B cell (primary cell): ENCODE data around the gene AP4S1. TPM values are rescaled to one million over a fixed set of nuclear protein-coding genes. Genes with fewer than 3 reads are reported as not detected.
"Not testable (repeated sequence)": the region's sequence is repeated elsewhere in the genome, so short reads cannot be mapped to it uniquely, and the experiment has no call there.

Experiments
- ATAC-seq: fragments of 200-7000 bp; cut with Tn5 transposase; one replicate; pipeline ENCODE4 v1.10.0; 2021; ENCODE audit warnings: low read depth, mild to moderate bottlenecking, moderate number of reproducible peaks, moderate library complexity
- CTCF ChIA-PET: fragments of 350-600 bp; sonication (Branson Sonifier 250); formaldehyde crosslinking; loops from one replicate; lab custom pipeline; 2021; ENCODE audit warnings: antibody characterized with exemption, inconsistent platforms; lab: Charles Lee
- POLR2A ChIA-PET: fragments of 350-600 bp; sonication (Branson Sonifier 250); formaldehyde crosslinking; loops from one replicate; lab custom pipeline; 2021; ENCODE audit warnings: antibody characterized with exemption; lab: Charles Lee
- DNase-seq: peaks from one replicate; pipeline ENCODE4 v3.0.0; 2013
- H2AFZ ChIP-seq: 2 replicates; pipeline ENCODE4 v1.6.1; 2012; ENCODE audit warnings: mild to moderate bottlenecking, low read depth, low read length; ENCODE audit not compliant: insufficient read depth, poor library complexity, severe bottlenecking
- H3K27ac ChIP-seq, 2 donors: 1 replicate in 1 of 2; 2 replicates in 1 of 2; pipeline ENCODE4 v1.5.1; 2012 to 2013; ENCODE audit warnings: low read length in 2 of 2, mild to moderate bottlenecking in 2 of 2, moderate library complexity in 1 of 2
- H3K27me3 ChIP-seq, 4 experiments: fragments of 200-600 bp in 1 of 4; sonication (generic) in 1 of 4; replicated peaks in 1 of 4; 1 replicate in 2 of 4; 2 replicates in 2 of 4; pipeline versions ENCODE4 v1.6.1 to v1.7.0; 2013 to 2016; ENCODE audit warnings: low read length in 3 of 4, mild to moderate bottlenecking in 2 of 4, mixed read lengths in 1 of 4, moderate library complexity in 1 of 4; ENCODE audit not compliant: insufficient read depth in 4 of 4, control insufficient read depth in 3 of 4; ENCODE audit errors: control extremely low read depth in 1 of 4
- H3K36me3 ChIP-seq, 2 experiments: replicated peaks in 1 of 2; 1 replicate in 1 of 2; 2 replicates in 1 of 2; pipeline versions ENCODE4 v1.6.1 to v1.7.1; 2013; ENCODE audit warnings: low read length in 1 of 2; ENCODE audit not compliant: insufficient read depth in 2 of 2, control insufficient read depth in 1 of 2; ENCODE audit errors: control extremely low read depth in 1 of 2, extremely low read depth in 1 of 2
- H3K4me1 ChIP-seq, 2 donors: fragments of 200-600 bp in 1 of 2; sonication (generic) in 1 of 2; 1 replicate in 1 of 2; 2 replicates in 1 of 2; pipeline versions ENCODE4 v1.5.1 to v1.6.1; 2013 to 2017; ENCODE audit warnings: low read length in 2 of 2; ENCODE audit not compliant: control insufficient read depth in 2 of 2, insufficient read depth in 2 of 2
- H3K4me2 ChIP-seq: replicated peaks from 2 replicates; pipeline ENCODE3; 2012; ENCODE audit warnings: mild to moderate bottlenecking, low read depth, low read length; ENCODE audit not compliant: poor library complexity, severe bottlenecking
- H3K4me3 ChIP-seq, 5 experiments: fragments of 200-600 bp in 1 of 5; sonication (generic) in 1 of 5; 1 replicate in 3 of 5; 2 replicates in 2 of 5; pipeline versions ENCODE4 v1.5.1 to v1.7.0; 2011 to 2016; ENCODE audit warnings: low read length in 4 of 5, mild to moderate bottlenecking in 4 of 5, low read depth in 2 of 5, control low read depth in 1 of 5, moderate library complexity in 1 of 5; ENCODE audit not compliant: insufficient read depth in 1 of 5; ENCODE audit errors: control extremely low read depth in 1 of 5, extremely low read depth in 1 of 5
- H3K79me2 ChIP-seq: fragments of 200-600 bp; sonication (generic); one replicate; pipeline ENCODE4 v1.6.0; 2016; ENCODE audit warnings: low read length; ENCODE audit not compliant: control insufficient read depth, insufficient read depth
- H3K9ac ChIP-seq: fragments of 200-600 bp; sonication (generic); 2 replicates; pipeline ENCODE4 v1.6.1; 2017; ENCODE audit warnings: mild to moderate bottlenecking, low read length, moderate library complexity
- H3K9me3 ChIP-seq, 3 donors: one replicate each; pipeline versions ENCODE4 v1.6.1 to v1.7.1; 2013; ENCODE audit warnings: low read length in 2 of 3; ENCODE audit not compliant: control insufficient read depth in 2 of 3, insufficient read depth in 1 of 3; ENCODE audit errors: control extremely low read depth in 1 of 3
- H4K20me1 ChIP-seq: 2 replicates; pipeline ENCODE4 v1.6.0; 2012; ENCODE audit warnings: mild to moderate bottlenecking, low read length; ENCODE audit not compliant: insufficient read depth, control insufficient read depth, poor library complexity, severe bottlenecking
- H3K27ac Mint-ChIP-seq: one replicate; pipeline ENCODE4 v1.8.0; 2021; ENCODE audit warnings: mixed read lengths
- H3K27me3 Mint-ChIP-seq: one replicate; pipeline ENCODE4 v1.8.0; 2021; ENCODE audit warnings: mixed read lengths
- H3K4me1 Mint-ChIP-seq: one replicate; pipeline ENCODE4 v1.8.0; 2021; ENCODE audit warnings: mixed read lengths
- H3K4me3 Mint-ChIP-seq: one replicate; pipeline ENCODE4 v1.8.0; 2021; ENCODE audit warnings: mixed read lengths
- H3K9me3 Mint-ChIP-seq: one replicate; pipeline ENCODE4 v1.8.0; 2022; ENCODE audit warnings: mixed read lengths; ENCODE audit not compliant: insufficient read depth
- WGBS: methylation state at CpG from one replicate; pipeline ENCODE4 v1.1.5; 2013; ENCODE audit warnings: missing lambda C conversion rate; ENCODE audit not compliant: insufficient coverage; 5-methylcytosine and 5-hydroxymethylcytosine counted together
- intact Hi-C: fragments of 100-400 bp; cut with micrococcal nuclease; formaldehyde crosslinking; loops from one replicate; pipeline ENCODE4 v1.10.0; 2022
- polyA plus RNA-seq: library from polyadenylated mRNA; depleted of rRNA; stranded (reverse); fragments of >200 nt; gene quantifications from 2 replicates; pipeline ENCODE4 v1.2.3, GENCODE V29; 2012
- total RNA-seq, 2 donors: library from RNA; stranded (reverse); fragments of 120-200 nt in 1 of 2; gene quantifications; 1 replicate in 1 of 2; 2 replicates in 1 of 2; pipeline versions ENCODE4 v1.2.3 to v1.2.4, GENCODE V29; 2013 to 2022

AP4S1 gene
- total and polyA plus RNA-seq, 2 donors (not counting 1 experiment from before 2014, with no cell fraction given) = 3.4 to 15.9 TPM

GRCh38 chr14:31093884-31094839, 68.7 kb downstream of the AP4S1 start:
- peaks cover 4 to 12% of the 10 kb centered on the region in 2 experiments for H3K36me3 ChIP-seq
- H3K27me3 Mint-ChIP-seq, H2AFZ ChIP-seq, H3K4me3 ChIP-seq, H3K79me2 ChIP-seq, H3K4me1 Mint-ChIP-seq, H3K4me2 ChIP-seq, H3K9me3 ChIP-seq, ATAC-seq, H3K9me3 Mint-ChIP-seq, H3K4me3 Mint-ChIP-seq, H3K27ac ChIP-seq, intact Hi-C loops, H3K4me1 ChIP-seq, H4K20me1 ChIP-seq, DNase-seq, H3K27ac Mint-ChIP-seq, H3K9ac ChIP-seq, H3K27me3 ChIP-seq: not testable (repeated sequence)
- WGBS = 92% methylated on average over 8 of the region's 10 CpGs
- ChIA-PET POLR2A (interaction anchor here (0.6 kb wide), 1 partner anchor 522 kb away, joined by 4 read pairs; no protein-coding TSS in a partner anchor), CTCF (interaction anchor here (1.5 kb wide), 1 partner anchor 11 kb away, joined by 3 read pairs; no protein-coding TSS in a partner anchor)

GRCh38 chr14:31095817-31096216, 70.4 kb downstream of the AP4S1 start:
- CTCF ChIA-PET, H3K4me1 ChIP-seq, H3K9ac ChIP-seq, DNase-seq, intact Hi-C loops, H3K27me3 Mint-ChIP-seq, H3K9me3 ChIP-seq, H3K4me2 ChIP-seq, H3K4me3 Mint-ChIP-seq, H3K27ac Mint-ChIP-seq, H3K9me3 Mint-ChIP-seq, H3K79me2 ChIP-seq, H2AFZ ChIP-seq, H3K4me3 ChIP-seq, H4K20me1 ChIP-seq, H3K27me3 ChIP-seq, H3K4me1 Mint-ChIP-seq, H3K27ac ChIP-seq, ATAC-seq, POLR2A ChIA-PET: not testable (repeated sequence)
- H3K36me3 ChIP-seq = peaks cover 10 to 27% of the 10 kb centered on the region in 2 experiments
- WGBS = 100% methylated on average over 5 of the region's 8 CpGs
